Endothelial cell of umbilical vein (primary cell): ENCODE data around the gene KIF24. TPM values are rescaled to one million over a fixed set of nuclear protein-coding genes. Genes with fewer than 3 reads are reported as not detected.

Experiments used
- BruUV-seq: library from RNA; stranded (reverse); fragments of 400-500 nt; replicated peaks from 2 replicates; lab custom pipeline; 2021; lab: Mats Ljungman, UMichigan
- CTCF ChIA-PET: fragments of 300-600, 350-600 bp; sonication (Branson Sonifier 250); formaldehyde crosslinking; loops from one replicate; lab custom pipeline; 2021; ENCODE audit warnings: antibody characterized with exemption, inconsistent platforms; lab: Charles Lee
- POLR2A ChIA-PET: fragments of 300-600, 350-600 bp; sonication (Branson Sonifier 250); formaldehyde crosslinking; loops from one replicate; lab custom pipeline; 2021; ENCODE audit warnings: antibody characterized with exemption, inconsistent platforms; lab: Charles Lee
- DNase-seq: peaks from one replicate; pipeline ENCODE4 v3.0.0-alpha.2; 2011; ENCODE audit warnings: low read depth, low spot score
- FAIRE-seq: peaks from 2 replicates; lab custom pipeline; 2011; peaks lifted over from hg19 to GRCh38; lab: Jason Lieb, UNC
- H2AFZ ChIP-seq: 2 replicates; pipeline ENCODE4 v1.6.0; 2012; ENCODE audit warnings: low read depth, low read length, control low read depth, inconsistent platforms
- H3K27ac ChIP-seq: 2 replicates; pipeline ENCODE4 v1.5.1; 2011; ENCODE audit warnings: low read depth, mild to moderate bottlenecking, control low read depth, low read length, moderate library complexity; ENCODE audit not compliant: insufficient read depth
- H3K27me3 ChIP-seq, 2 experiments: 2 replicates each; pipeline versions ENCODE4 v1.6.0 to v1.6.1; 2011; ENCODE audit warnings: low read length in 2 of 2, mixed read lengths in 1 of 2; ENCODE audit not compliant: control insufficient read depth in 2 of 2, insufficient read depth in 2 of 2
- H3K36me3 ChIP-seq, 2 experiments: 2 replicates in 1 of 2; 3 replicates in 1 of 2; pipeline ENCODE4 v1.5.1; 2011; ENCODE audit warnings: low read length in 2 of 2, mild to moderate bottlenecking in 1 of 2, moderate library complexity in 1 of 2; ENCODE audit not compliant: control insufficient read depth in 2 of 2, insufficient read depth in 2 of 2; ENCODE audit errors: extremely low read depth in 1 of 2
- H3K4me1 ChIP-seq: 3 replicates; pipeline ENCODE4 v1.5.1; 2011; ENCODE audit warnings: mild to moderate bottlenecking, low read length; ENCODE audit not compliant: control insufficient read depth, insufficient read depth; ENCODE audit errors: extremely low read depth
- H3K4me2 ChIP-seq: 2 replicates; pipeline ENCODE4 v1.6.1; 2011; ENCODE audit warnings: low read length, control low read depth, mixed read lengths; ENCODE audit not compliant: insufficient read depth
- H3K4me3 ChIP-seq, 3 experiments: fragments of 200-600 bp in 1 of 3; sonication (generic), shearing (Covaris generic) in 1 of 3; replicated peaks in 1 of 3; 2 replicates each; pipeline ENCODE4 v1.5.1; 2011 to 2016; ENCODE audit warnings: control low read depth in 3 of 3, low read length in 3 of 3, mild to moderate bottlenecking in 2 of 3, inconsistent platforms in 1 of 3, low read depth in 1 of 3, moderate library complexity in 1 of 3; ENCODE audit not compliant: insufficient read depth in 1 of 3
- H3K79me2 ChIP-seq: 2 replicates; pipeline ENCODE4 v1.6.0; 2012; ENCODE audit warnings: low read length, inconsistent platforms; ENCODE audit not compliant: control insufficient read depth, insufficient read depth
- H3K9ac ChIP-seq: replicated peaks from 2 replicates; pipeline ENCODE3; 2011; ENCODE audit warnings: low read length, control low read depth; ENCODE audit not compliant: insufficient read depth; ENCODE audit errors: extremely low read depth
- H3K9me1 ChIP-seq: replicated peaks from 3 replicates; pipeline ENCODE4 v1.6.0; 2011; ENCODE audit warnings: mild to moderate bottlenecking, low read length; ENCODE audit not compliant: control insufficient read depth, insufficient read depth; ENCODE audit errors: extremely low read depth
- H3K9me3 ChIP-seq: replicated peaks from 2 replicates; pipeline ENCODE4 v1.5.1; 2012; ENCODE audit warnings: low read length, inconsistent platforms; ENCODE audit not compliant: control insufficient read depth, insufficient read depth
- H4K20me1 ChIP-seq: replicated peaks from 2 replicates; pipeline ENCODE3; 2011; ENCODE audit warnings: mild to moderate bottlenecking, low read length; ENCODE audit not compliant: control insufficient read depth, insufficient read depth; ENCODE audit errors: extremely low read depth
- CTCF ChIP-seq, 2 donors: IDR thresholded peaks; 1 replicate in 1 of 2; 2 replicates in 1 of 2; pipeline ENCODE4 v1.5.1; 2011; ENCODE audit warnings: low read length in 2 of 2, mild to moderate bottlenecking in 2 of 2, moderate library complexity in 2 of 2, control low read depth in 1 of 2, inconsistent platforms in 1 of 2, low read depth in 1 of 2; ENCODE audit not compliant: insufficient read depth in 1 of 2; ENCODE audit errors: extremely low read depth in 1 of 2
- EZH2 ChIP-seq: IDR thresholded peaks from 2 replicates; pipeline ENCODE4 v1.6.1; 2012; ENCODE audit warnings: borderline replicate concordance, low read depth, mild to moderate bottlenecking, moderate library complexity, low read length, inconsistent platforms; ENCODE audit not compliant: severe bottlenecking
- FOS ChIP-seq: IDR thresholded peaks from 2 replicates; pipeline ENCODE4 v1.6.1; 2011; ENCODE audit warnings: mild to moderate bottlenecking, low read length, moderate library complexity, borderline replicate concordance; ENCODE audit not compliant: insufficient read depth
- GATA2 ChIP-seq: IDR thresholded peaks from 2 replicates; pipeline ENCODE4 v1.7.0; 2011; ENCODE audit warnings: low read depth, mild to moderate bottlenecking, moderate library complexity, mixed read lengths, low read length; ENCODE audit not compliant: insufficient read length, insufficient read depth
- JUN ChIP-seq: IDR thresholded peaks from 2 replicates; pipeline ENCODE4 v1.6.1; 2011; ENCODE audit warnings: borderline replicate concordance, low read depth; ENCODE audit not compliant: insufficient read length, insufficient read depth
- MYC ChIP-seq: IDR thresholded peaks from one replicate; pipeline ENCODE4 v1.6.1; 2011; ENCODE audit warnings: mild to moderate bottlenecking, low read depth, low read length
- POLR2A ChIP-seq: IDR thresholded peaks from 2 replicates; pipeline ENCODE4 v1.6.1; 2012; ENCODE audit warnings: low read depth, mild to moderate bottlenecking, control low read depth, low read length
- POLR2AphosphoS5 ChIP-seq: IDR thresholded peaks from 2 replicates; pipeline ENCODE4 v1.6.1; 2012; ENCODE audit warnings: low read depth, mild to moderate bottlenecking, control low read depth, low read length, moderate library complexity; ENCODE audit not compliant: insufficient read depth
- dilution Hi-C: fragments of 300-500 bp; cut with MboI; formaldehyde crosslinking; loops from one replicate; pipeline ENCODE4 v1.15.0; 2019; ENCODE audit warnings: low sequenced_read_pairs; ENCODE audit not compliant: extremely low pct_ligation_motif_present
- intact Hi-C: fragments of 100-400 bp; cut with micrococcal nuclease; formaldehyde crosslinking; loops from one replicate; pipeline ENCODE4 v1.10.0; 2022
- polyA plus RNA-seq, 4 experiments: library from polyadenylated mRNA; depleted of rRNA in 3 of 4; stranded (reverse) in 3 of 4; unstranded in 1 of 4; fragments of >200 nt; gene quantifications; 2 replicates each; pipeline versions ENCODE4 v1.2.1 to v1.2.3, GENCODE V29; 2011 to 2012; ENCODE audit warnings: missing spikeins in 1 of 4
- total RNA-seq: library from RNA; stranded (reverse); gene quantifications from 2 replicates; pipeline ENCODE4 v1.2.3, GENCODE V29; 2021
- TF ChIP-seq, protein P1 (sequence below): IDR thresholded peaks from 2 replicates; pipeline ENCODE4 v1.6.1; 2011; ENCODE audit not compliant: insufficient read depth, insufficient read length

KIF24 gene
- total and polyA plus RNA-seq, 2 donors (not counting 3 experiments of a cell fraction or from before 2014, with no cell fraction given): 2.1 to 4.8 TPM

DNA sequence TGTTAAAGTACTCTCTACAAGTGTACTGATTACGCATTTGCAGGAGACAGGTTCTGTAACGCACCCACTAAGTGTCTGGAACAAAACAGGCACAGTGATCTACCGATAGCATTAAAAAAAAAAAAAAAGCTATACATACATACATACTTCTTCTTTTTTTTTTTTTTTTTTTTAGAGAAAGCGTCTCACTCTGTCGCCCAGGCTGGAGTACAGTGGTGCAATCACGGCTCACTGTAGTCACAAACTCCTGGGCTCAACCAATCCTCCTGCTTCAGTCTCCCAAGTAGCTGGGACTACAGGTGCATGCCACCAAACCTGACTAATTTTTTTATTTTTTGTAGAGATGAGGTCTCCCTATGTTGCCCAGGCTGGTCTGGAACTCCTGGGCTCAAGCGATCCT lies 7.6 kb downstream of the KIF24 start:
- Histone ChIP-seq H2AFZ (no peak overlapping the region), H3K79me2 (peaks cover 4% of the 10 kb centered on the region), H4K20me1 (no peaks in the 10 kb centered on the region), H3K9ac (no peak overlapping the region), H3K4me3 (no peak overlapping the region), H3K9me3 (no peaks in the 10 kb centered on the region), H3K27ac (no peak overlapping the region), H3K4me1 (no peaks in the 10 kb centered on the region), H3K27me3 (no peaks in the 10 kb centered on the region), H3K4me2 (no peak overlapping the region), H3K9me1 (no peaks in the 10 kb centered on the region), H3K36me3 (no peaks in the 10 kb centered on the region)
- ChIA-PET CTCF (no interaction called here), POLR2A (no interaction called here)
- no peak for DNase-seq
- FAIRE-seq: no peak
- intact Hi-C loops (no loop called here), dilution Hi-C loops (no loop called here)
- TF ChIP-seq GATA2: no peak
- TF ChIP-seq JUN: no peak
- TF ChIP-seq FOS: no peak
- TF ChIP-seq CTCF (IDR thresholded peaks at IDR 0.05; ENCODE audit: extremely low read depth in 1 of 2, insufficient read depth in 1 of 2, low read depth in 1 of 2, low read length in 2 of 2): no peak
- no peak for TF ChIP-seq EZH2
- no peak for TF ChIP-seq POLR2A
- TF ChIP-seq, protein P1, sequence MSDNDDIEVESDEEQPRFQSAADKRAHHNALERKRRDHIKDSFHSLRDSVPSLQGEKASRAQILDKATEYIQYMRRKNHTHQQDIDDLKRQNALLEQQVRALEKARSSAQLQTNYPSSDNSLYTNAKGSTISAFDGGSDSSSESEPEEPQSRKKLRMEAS: no peak
- no peak for TF ChIP-seq MYC
- no peak for TF ChIP-seq POLR2AphosphoS5
- BruUV-seq: no TSS peak
